Kasumi-1 (cell line): Measurements from ENCODE around the gene RNASE4.
"Not testable (repeated sequence)": the region's sequence is repeated elsewhere in the genome, so short reads cannot be mapped to it uniquely, and the experiment has no call there.

Experiments used
- DNase-seq, 2 experiments: peaks; one replicate each; lab custom pipeline; 2025; lab: John Stamatoyannopoulos, UW

The RNASE4 gene

GRCh38 chr14:20698934-20699333 lies 14.6 kb downstream of the RNASE4 start:
- no peak for DNase-seq

GRCh38 chr14:20699931-20700330 lies 15.6 kb downstream of the RNASE4 start:
- no peak for DNase-seq

- DNase-seq: not testable (repeated sequence)
Observed at GRCh38 chr14:20700965-20701364, 16.6 kb downstream of the RNASE4 start.

GRCh38 chr14:20706657-20707355 lies 22.4 kb downstream of the RNASE4 start:
- DNase-seq: no peak

- DNase-seq: no peak
Observed at GRCh38 chr14:20707622-20708021, 23.3 kb downstream of the RNASE4 start.

GRCh38 chr14:20711261-20711660 lies 26.9 kb downstream of the RNASE4 start:
- DNase-seq: no peak

- no peak for DNase-seq
Observed at GRCh38 chr14:20711685-20712084, 27.3 kb downstream of the RNASE4 start.

- DNase-seq: no peak
Observed at GRCh38 chr14:20712904-20713303, 28.5 kb downstream of the RNASE4 start.

GRCh38 chr14:20714593-20715250 lies 30.4 kb downstream of the RNASE4 start:
- no peak for DNase-seq

- no peak for DNase-seq
Observed at GRCh38 chr14:20719777-20720176, 35.4 kb downstream of the RNASE4 start.

GRCh38 chr14:20720741-20721140 lies 36.4 kb downstream of the RNASE4 start:
- DNase-seq: no peak

GRCh38 chr14:20722016-20722415 lies 37.7 kb downstream of the RNASE4 start:
- no peak for DNase-seq

- no peak for DNase-seq
Observed at GRCh38 chr14:20723488-20723887, 39.1 kb downstream of the RNASE4 start.

- not testable (repeated sequence) for DNase-seq
Observed at GRCh38 chr14:20726121-20726520, 41.8 kb downstream of the RNASE4 start.

- DNase-seq: no peak
Observed at GRCh38 chr14:20726531-20726930, 42.2 kb downstream of the RNASE4 start.

- DNase-seq: no peak
Observed at GRCh38 chr14:20730891-20731290, 46.5 kb downstream of the RNASE4 start.

GRCh38 chr14:20732477-20732876 lies 48.1 kb downstream of the RNASE4 start:
- no peak for DNase-seq

GRCh38 chr14:20732979-20733635 lies 48.7 kb downstream of the RNASE4 start:
- DNase-seq: no peak

- DNase-seq: no peak
Observed at GRCh38 chr14:20733684-20734429, 49.5 kb downstream of the RNASE4 start.

- DNase-seq: no peak
Observed at GRCh38 chr14:20734430-20734806, 50.1 kb downstream of the RNASE4 start.

- DNase-seq: not testable (repeated sequence)
Observed at GRCh38 chr14:20738292-20738691, 53.9 kb downstream of the RNASE4 start.

- no peak for DNase-seq
Observed at GRCh38 chr14:20742132-20742531, 57.8 kb downstream of the RNASE4 start.

GRCh38 chr14:20743556-20743955 lies 59.2 kb downstream of the RNASE4 start:
- no peak for DNase-seq
